ENCODE data around the gene ZNRF1. TPM values are rescaled to one million over a fixed set of nuclear protein-coding genes. Genes with fewer than 3 reads are reported as not detected.
"Not testable (repeated sequence)": the region's sequence is repeated elsewhere in the genome, so short reads cannot be mapped to it uniquely, and the experiment has no call there.

The ZNRF1 gene
- total RNA-seq, 1 experiment from 2014 or later = 55.1 TPM

GRCh38 chr16:75088934-75089333 is 90.1 kb downstream of the ZNRF1 start:
- Histone ChIP-seq H3K36me3 (ENCODE audit: insufficient read depth, low read length, poor library complexity, severe bottlenecking) (no peaks in the 10 kb centered on the region), H3K4me3 (ENCODE audit: low read depth, low read length, poor library complexity, severe bottlenecking) (no peak overlapping the region), H3K27ac (ENCODE audit: low read depth, low read length, poor library complexity, severe bottlenecking) (no peak overlapping the region), H3K4me1 (ENCODE audit: insufficient read depth, low read length, poor library complexity, severe bottlenecking) (peaks cover 6% of the 10 kb centered on the region), H3K9me3 (ENCODE audit: low read depth, low read length, poor library complexity, severe bottlenecking) (no peaks in the 10 kb centered on the region), H3K27me3 (replicated peaks; ENCODE audit: insufficient read depth, low read depth, low read length, poor library complexity) (no peaks in the 10 kb centered on the region)
- intact Hi-C loops (cut with micrococcal nuclease; ENCODE audit: unreplicated experiment) = no loop called here
- CTCF ChIA-PET = no interaction called here
- no peak for DNase-seq (ENCODE audit: low spot score)
- POLR2A ChIA-PET (ENCODE audit: low non-redundant PET) = interaction anchor here (0.6 kb wide), 1 partner anchor 304 kb away, joined by 4 read pairs; no protein-coding TSS in a partner anchor
- TF ChIP-seq CTCF (conservative IDR thresholded peaks at IDR 0.05; ENCODE audit: low read depth, low read length) (no peak), EZH2 (IDR thresholded peaks at IDR 0.05; ENCODE audit: borderline replicate concordance, low read depth, low read length, poor library complexity, severe bottlenecking) (no peak)
- BruUV-seq (replicated peaks) = no TSS peak

- intact Hi-C loops (cut with micrococcal nuclease; ENCODE audit: unreplicated experiment) = no loop called here
- no TSS peak for BruUV-seq (replicated peaks)
- ChIA-PET CTCF (no interaction called here), POLR2A (ENCODE audit: low non-redundant PET) (no interaction called here)
- peaks cover 6% of the 10 kb centered on the region for H3K4me1 ChIP-seq (ENCODE audit: insufficient read depth, low read length, poor library complexity, severe bottlenecking)
- no peaks in the 10 kb centered on the region for H3K9me3 ChIP-seq (ENCODE audit: low read depth, low read length, poor library complexity, severe bottlenecking)
- TF ChIP-seq CTCF (conservative IDR thresholded peaks at IDR 0.05; ENCODE audit: low read depth, low read length) = no peak
- no peak for TF ChIP-seq EZH2 (IDR thresholded peaks at IDR 0.05; ENCODE audit: borderline replicate concordance, low read depth, low read length, poor library complexity, severe bottlenecking)
- no peak overlapping the region for H3K4me3 ChIP-seq (ENCODE audit: low read depth, low read length, poor library complexity, severe bottlenecking)
- no peak for DNase-seq (ENCODE audit: low spot score)
- H3K27ac ChIP-seq (ENCODE audit: low read depth, low read length, poor library complexity, severe bottlenecking) = no peak overlapping the region
- H3K27me3 ChIP-seq (replicated peaks; ENCODE audit: insufficient read depth, low read depth, low read length, poor library complexity) = no peaks in the 10 kb centered on the region
- no peaks in the 10 kb centered on the region for H3K36me3 ChIP-seq (ENCODE audit: insufficient read depth, low read length, poor library complexity, severe bottlenecking)
Observed at GRCh38 chr16:75089486-75090202, 90.8 kb downstream of the ZNRF1 start.

- H3K9me3 ChIP-seq (ENCODE audit: low read depth, low read length, poor library complexity, severe bottlenecking); DNase-seq (ENCODE audit: low spot score); H3K4me3 ChIP-seq (ENCODE audit: low read depth, low read length, poor library complexity, severe bottlenecking); H3K27ac ChIP-seq (ENCODE audit: low read depth, low read length, poor library complexity, severe bottlenecking); BruUV-seq (replicated peaks); H3K36me3 ChIP-seq (ENCODE audit: insufficient read depth, low read length, poor library complexity, severe bottlenecking); POLR2A ChIA-PET (ENCODE audit: low non-redundant PET); intact Hi-C loops (cut with micrococcal nuclease; ENCODE audit: unreplicated experiment); H3K27me3 ChIP-seq (replicated peaks; ENCODE audit: insufficient read depth, low read depth, low read length, poor library complexity); H3K4me1 ChIP-seq (ENCODE audit: insufficient read depth, low read length, poor library complexity, severe bottlenecking); CTCF ChIA-PET: not testable (repeated sequence)
Observed at GRCh38 chr16:75090899-75091298, 92.1 kb downstream of the ZNRF1 start.

GRCh38 chr16:75091619-75092018 is 92.8 kb downstream of the ZNRF1 start:
- H3K27ac ChIP-seq (ENCODE audit: low read depth, low read length, poor library complexity, severe bottlenecking); CTCF ChIA-PET; intact Hi-C loops (cut with micrococcal nuclease; ENCODE audit: unreplicated experiment); H3K4me3 ChIP-seq (ENCODE audit: low read depth, low read length, poor library complexity, severe bottlenecking); H3K27me3 ChIP-seq (replicated peaks; ENCODE audit: insufficient read depth, low read depth, low read length, poor library complexity); POLR2A ChIA-PET (ENCODE audit: low non-redundant PET); H3K9me3 ChIP-seq (ENCODE audit: low read depth, low read length, poor library complexity, severe bottlenecking); DNase-seq (ENCODE audit: low spot score); H3K4me1 ChIP-seq (ENCODE audit: insufficient read depth, low read length, poor library complexity, severe bottlenecking); BruUV-seq (replicated peaks); H3K36me3 ChIP-seq (ENCODE audit: insufficient read depth, low read length, poor library complexity, severe bottlenecking): not testable (repeated sequence)
